SU-DHL-6 (cell line): ENCODE results near the gene GLMP.

Experiments used
- EZH2phosphoT487 ChIP-seq: fragments of 200-600 bp; sonication (generic), shearing (Covaris generic); conservative IDR thresholded peaks from 2 replicates; pipeline ENCODE4 v1.6.1; 2018; ENCODE audit warnings: mild to moderate bottlenecking, antibody characterized with exemption, low read length, moderate library complexity, mixed read lengths
- TF ChIP-seq, protein P1 (sequence below): fragments of 200-600 bp; sonication (generic); IDR thresholded peaks from one replicate; pipeline ENCODE4 v1.5.1; 2017; ENCODE audit warnings: antibody characterized with exemption, mild to moderate bottlenecking, low read length, moderate library complexity; ENCODE audit not compliant: insufficient read depth, poor library complexity, severe bottlenecking

GRCh38 chr1:156337888-156338179, 42.4 kb upstream of the GLMP start:
- TF ChIP-seq, protein P1, sequence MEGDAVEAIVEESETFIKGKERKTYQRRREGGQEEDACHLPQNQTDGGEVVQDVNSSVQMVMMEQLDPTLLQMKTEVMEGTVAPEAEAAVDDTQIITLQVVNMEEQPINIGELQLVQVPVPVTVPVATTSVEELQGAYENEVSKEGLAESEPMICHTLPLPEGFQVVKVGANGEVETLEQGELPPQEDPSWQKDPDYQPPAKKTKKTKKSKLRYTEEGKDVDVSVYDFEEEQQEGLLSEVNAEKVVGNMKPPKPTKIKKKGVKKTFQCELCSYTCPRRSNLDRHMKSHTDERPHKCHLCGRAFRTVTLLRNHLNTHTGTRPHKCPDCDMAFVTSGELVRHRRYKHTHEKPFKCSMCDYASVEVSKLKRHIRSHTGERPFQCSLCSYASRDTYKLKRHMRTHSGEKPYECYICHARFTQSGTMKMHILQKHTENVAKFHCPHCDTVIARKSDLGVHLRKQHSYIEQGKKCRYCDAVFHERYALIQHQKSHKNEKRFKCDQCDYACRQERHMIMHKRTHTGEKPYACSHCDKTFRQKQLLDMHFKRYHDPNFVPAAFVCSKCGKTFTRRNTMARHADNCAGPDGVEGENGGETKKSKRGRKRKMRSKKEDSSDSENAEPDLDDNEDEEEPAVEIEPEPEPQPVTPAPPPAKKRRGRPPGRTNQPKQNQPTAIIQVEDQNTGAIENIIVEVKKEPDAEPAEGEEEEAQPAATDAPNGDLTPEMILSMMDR = no peak
- no peak for TF ChIP-seq EZH2phosphoT487
